ENCODE results near the gene TLE1.

GRCh38 chr9:81601639-81602623 is 87.4 kb downstream of the TLE1 start:
- TF ChIP-seq CTCF (IDR thresholded peaks at IDR 0.05; ENCODE audit: low read depth, low read length) (no peak), POLR2A (IDR thresholded peaks at IDR 0.05; ENCODE audit: extremely low read depth, insufficient read length) (no peak), MAX (IDR thresholded peaks at IDR 0.05; ENCODE audit: low read depth, low read length) (no peak)

Data from NB4 (cell line).